Measurements from ENCODE around the gene PLD4. TPM values are rescaled to one million over a fixed set of nuclear protein-coding genes. Genes with fewer than 3 reads are reported as not detected.

The PLD4 gene
- polyA plus RNA-seq, 3 donors, result 2.6 to 3.2 (median 3.2) TPM

DNA sequence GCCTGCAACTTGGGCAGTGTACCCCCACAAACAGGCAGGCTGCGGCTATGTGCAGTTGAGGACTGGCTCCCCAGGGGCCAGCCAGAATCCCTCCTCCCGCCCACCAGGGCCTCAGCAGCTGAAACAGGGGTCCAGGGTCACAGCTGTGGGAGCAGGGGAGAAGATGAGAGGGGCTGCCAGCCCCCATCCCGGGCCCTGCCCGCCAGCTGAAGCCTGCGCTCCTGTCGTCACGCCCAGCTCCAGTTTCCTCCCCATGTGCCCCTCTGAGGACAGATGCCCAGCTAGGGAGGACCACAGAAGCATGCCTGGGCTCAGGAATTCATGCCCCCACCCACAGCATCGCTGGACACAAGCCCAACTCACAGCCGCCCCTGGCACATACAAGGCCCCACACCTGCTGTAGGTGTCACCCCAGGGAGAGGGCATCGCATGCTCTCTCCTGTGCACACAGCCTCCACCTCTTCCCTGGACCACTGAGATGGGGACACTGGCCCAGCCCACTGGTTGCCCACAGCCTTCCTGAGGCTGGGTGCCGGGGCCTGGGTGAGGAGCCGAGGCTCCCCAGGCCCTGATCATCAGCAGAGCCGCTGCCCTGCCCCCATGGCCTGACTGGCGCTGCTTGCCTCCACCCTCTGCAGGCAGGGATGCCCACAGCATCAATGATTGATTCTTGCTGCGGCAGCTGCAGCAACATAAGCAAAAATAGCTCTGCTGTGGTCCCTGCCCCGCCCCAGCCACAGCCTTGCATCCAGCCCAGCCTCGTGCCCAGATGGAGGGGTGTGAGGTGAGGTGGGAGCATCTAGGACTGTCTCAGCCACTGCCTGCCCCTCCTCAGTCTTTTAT is 57.2 kb downstream of the PLD4 start:
- no peak for DNase-seq (ENCODE audit: low read depth in 3 of 3, low spot score in 2 of 3)

DNA sequence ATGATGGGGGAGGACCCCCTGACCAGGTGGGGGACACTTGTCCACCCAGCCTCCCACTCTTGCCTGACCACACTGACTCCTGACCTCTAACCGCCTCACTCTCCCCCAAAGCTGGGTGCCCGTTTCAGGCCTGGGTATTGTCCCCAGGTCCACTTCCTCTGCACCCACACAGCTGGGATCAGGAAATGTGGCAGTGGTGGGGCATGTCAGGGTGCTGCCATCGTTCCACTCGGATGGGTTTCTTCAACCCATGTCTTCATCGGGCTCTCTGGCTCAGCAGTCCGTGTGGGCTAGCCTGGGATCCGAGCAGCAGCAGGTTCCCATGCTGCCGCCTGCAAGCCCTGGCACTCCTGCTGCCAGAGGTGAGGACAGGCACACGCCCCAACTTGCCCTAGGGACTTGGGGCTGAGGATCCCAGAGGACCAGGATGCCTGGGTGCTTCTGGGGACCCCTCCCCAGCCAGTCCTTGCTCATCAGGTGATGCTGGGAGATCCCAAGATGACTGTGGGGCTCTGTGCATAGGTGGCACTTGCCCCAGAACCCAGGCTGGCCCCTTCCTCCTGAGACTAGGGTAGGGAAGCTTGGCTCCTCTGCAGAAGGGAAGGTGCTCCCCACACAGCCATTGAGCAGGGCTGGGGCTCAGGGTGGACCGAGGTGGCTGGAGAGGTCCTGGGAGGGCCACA is 58.0 kb downstream of the PLD4 start:
- no peak for DNase-seq (ENCODE audit: low read depth in 3 of 3, low spot score in 2 of 3)

Other genes starting within 250 kb of the PLD4 start
- gene INF2, start 235.3 kb upstream of the PLD4 start, polyA plus RNA-seq (ENCODE audit: insufficient read length in 3 of 3), result 10 to 100 TPM; 34.1 to 38.1 (median 34.6) TPM
- gene ADSS1, start 200.7 kb upstream of the PLD4 start, polyA plus RNA-seq (ENCODE audit: insufficient read length in 3 of 3), result 10 to 100 TPM; 12.6 to 15.1 (median 14.1) TPM
- gene SIVA1, start 171.7 kb upstream of the PLD4 start, polyA plus RNA-seq (ENCODE audit: insufficient read length in 3 of 3), result 10 to 100 TPM; 45.3 to 63.5 (median 54.5) TPM
- gene AKT1, start 129.1 kb upstream of the PLD4 start, polyA plus RNA-seq (ENCODE audit: insufficient read length in 3 of 3), result 100 to 1,000 TPM; 103 to 107 (median 105) TPM
- gene ZBTB42, start 123.8 kb upstream of the PLD4 start, polyA plus RNA-seq (ENCODE audit: insufficient read length in 3 of 3), result 1 to 10 TPM; 3.8 to 4.4 (median 3.8) TPM
- 1 to 10 TPM; 8.1 to 9.8 (median 9.5) TPM for gene CEP170B, start 59.6 kb upstream of the PLD4 start, polyA plus RNA-seq (ENCODE audit: insufficient read length in 3 of 3)
- 1 to 10 TPM; 1.4 to 2.2 (median 2.0) TPM for gene AHNAK2, start 53.5 kb downstream of the PLD4 start, polyA plus RNA-seq (ENCODE audit: insufficient read length in 3 of 3)
- 10 to 100 TPM; 22.0 to 22.3 (median 22.0) TPM for gene CLBA1, start 60.9 kb downstream of the PLD4 start, polyA plus RNA-seq (ENCODE audit: insufficient read length in 3 of 3)
- 10 to 100 TPM; 17.4 to 19.3 (median 18.7) TPM for gene CDCA4, start 96.2 kb downstream of the PLD4 start, polyA plus RNA-seq (ENCODE audit: insufficient read length in 3 of 3)
- under 1 TPM; 0.28 to 0.40 (median 0.32) TPM for gene GPR132, start 140.6 kb downstream of the PLD4 start, polyA plus RNA-seq (ENCODE audit: insufficient read length in 3 of 3)
- 1 to 10 TPM; 6.6 to 8.0 (median 7.1) TPM for gene JAG2, start 243.9 kb downstream of the PLD4 start, polyA plus RNA-seq (ENCODE audit: insufficient read length in 3 of 3)

Measured in right renal cortex interstitium (tissue), 3 donors.